GM18508 (cell line): Measurements from ENCODE around the gene GAS7.
"Not testable (repeated sequence)": the region's sequence is repeated elsewhere in the genome, so short reads cannot be mapped to it uniquely, and the experiment has no call there.

Experiments used
- ATAC-seq: cut with Tn5 transposase; IDR thresholded peaks from one replicate; pipeline ENCODE4 v1.9.1; 2021; ENCODE audit warnings: moderate number of reproducible peaks; ENCODE audit not compliant: insufficient read depth, unreplicated experiment

Gene GAS7

GRCh38 chr17:9929871-9930270, 268.5 kb downstream of the GAS7 start:
- ATAC-seq, result no peak

GRCh38 chr17:9928601-9929333, 269.6 kb downstream of the GAS7 start:
- no peak for ATAC-seq

GRCh38 chr17:9926150-9926804, 272.1 kb downstream of the GAS7 start:
- no peak for ATAC-seq

- no peak for ATAC-seq
Observed at GRCh38 chr17:9925457-9925856, 272.9 kb downstream of the GAS7 start.

- no peak for ATAC-seq
Observed at GRCh38 chr17:9924735-9925191, 273.6 kb downstream of the GAS7 start.

GRCh38 chr17:9922012-9922848, 276.2 kb downstream of the GAS7 start:
- ATAC-seq, result no peak

- ATAC-seq, result not testable (repeated sequence)
Observed at GRCh38 chr17:9921216-9921615, 277.2 kb downstream of the GAS7 start.

GRCh38 chr17:9918804-9919352, 279.5 kb downstream of the GAS7 start:
- no peak for ATAC-seq

- no peak for ATAC-seq
Observed at GRCh38 chr17:9918352-9918751, 280.1 kb downstream of the GAS7 start.

GRCh38 chr17:9917801-9918200, 280.6 kb downstream of the GAS7 start:
- ATAC-seq, result no peak

- no peak for ATAC-seq
Observed at GRCh38 chr17:9917131-9917530, 281.3 kb downstream of the GAS7 start.

- no peak for ATAC-seq
Observed at GRCh38 chr17:9916108-9916507, 282.3 kb downstream of the GAS7 start.

GRCh38 chr17:9913476-9913875, 284.9 kb downstream of the GAS7 start:
- no peak for ATAC-seq

GRCh38 chr17:9912121-9913099, 286.0 kb downstream of the GAS7 start:
- no peak for ATAC-seq

- ATAC-seq, result no peak
Observed at GRCh38 chr17:9911089-9911488, 287.3 kb downstream of the GAS7 start.

GRCh38 chr17:9908649-9909042, 289.8 kb downstream of the GAS7 start:
- ATAC-seq, result no peak

GRCh38 chr17:9907883-9908648, 290.3 kb downstream of the GAS7 start:
- ATAC-seq, result no peak

GRCh38 chr17:9907131-9907530, 291.3 kb downstream of the GAS7 start:
- ATAC-seq, result no peak

GRCh38 chr17:9906616-9907015, 291.8 kb downstream of the GAS7 start:
- no peak for ATAC-seq
